ENCODE measurements around the gene SCRN1. TPM values are rescaled to one million over a fixed set of nuclear protein-coding genes. Genes with fewer than 3 reads are reported as not detected.

Gene SCRN1
- total RNA-seq, 4 donors from 2014 or later = 14.4 to 66.5 (median 44.1) TPM

DNA sequence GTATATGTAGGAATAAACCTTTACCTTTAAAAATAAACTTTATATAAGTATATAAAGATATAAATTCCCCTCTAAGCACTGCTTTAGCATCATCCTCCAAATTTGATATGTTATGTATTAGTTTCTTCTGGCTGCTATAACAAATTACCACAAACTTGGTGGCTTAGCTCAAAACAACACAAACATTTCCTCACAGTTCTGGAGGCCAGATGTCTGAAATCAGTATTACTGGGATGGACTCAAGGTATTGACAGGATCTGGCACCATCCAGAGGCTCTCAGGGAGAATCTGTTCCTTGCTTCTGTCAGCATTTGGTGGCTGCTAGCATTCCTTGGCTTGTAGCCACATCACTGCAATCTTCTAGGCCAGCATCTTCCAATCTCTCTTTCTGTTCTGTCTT is 6.7 kb upstream of the SCRN1 start:
- Histone ChIP-seq H3K4me1 (no peaks in the 10 kb centered on the region), H3K9me3 (peaks cover 0 to 3% of the 10 kb centered on the region in 2 donors), H3K4me3 (no peak overlapping the region), H3K27ac (no peak overlapping the region), H3K36me3 (no peaks in the 10 kb centered on the region), H3K27me3 (no peaks in the 10 kb centered on the region)
- intact Hi-C loops (cut with DNase I; ENCODE audit: low total_unique reads) = no loop called here
- TF ChIP-seq, protein P1, sequence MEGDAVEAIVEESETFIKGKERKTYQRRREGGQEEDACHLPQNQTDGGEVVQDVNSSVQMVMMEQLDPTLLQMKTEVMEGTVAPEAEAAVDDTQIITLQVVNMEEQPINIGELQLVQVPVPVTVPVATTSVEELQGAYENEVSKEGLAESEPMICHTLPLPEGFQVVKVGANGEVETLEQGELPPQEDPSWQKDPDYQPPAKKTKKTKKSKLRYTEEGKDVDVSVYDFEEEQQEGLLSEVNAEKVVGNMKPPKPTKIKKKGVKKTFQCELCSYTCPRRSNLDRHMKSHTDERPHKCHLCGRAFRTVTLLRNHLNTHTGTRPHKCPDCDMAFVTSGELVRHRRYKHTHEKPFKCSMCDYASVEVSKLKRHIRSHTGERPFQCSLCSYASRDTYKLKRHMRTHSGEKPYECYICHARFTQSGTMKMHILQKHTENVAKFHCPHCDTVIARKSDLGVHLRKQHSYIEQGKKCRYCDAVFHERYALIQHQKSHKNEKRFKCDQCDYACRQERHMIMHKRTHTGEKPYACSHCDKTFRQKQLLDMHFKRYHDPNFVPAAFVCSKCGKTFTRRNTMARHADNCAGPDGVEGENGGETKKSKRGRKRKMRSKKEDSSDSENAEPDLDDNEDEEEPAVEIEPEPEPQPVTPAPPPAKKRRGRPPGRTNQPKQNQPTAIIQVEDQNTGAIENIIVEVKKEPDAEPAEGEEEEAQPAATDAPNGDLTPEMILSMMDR (IDR thresholded peaks at IDR 0.05) = no peak
- TF ChIP-seq POLR2A (IDR thresholded peaks at IDR 0.05) = no peak
- DNase-seq = no peak

DNA sequence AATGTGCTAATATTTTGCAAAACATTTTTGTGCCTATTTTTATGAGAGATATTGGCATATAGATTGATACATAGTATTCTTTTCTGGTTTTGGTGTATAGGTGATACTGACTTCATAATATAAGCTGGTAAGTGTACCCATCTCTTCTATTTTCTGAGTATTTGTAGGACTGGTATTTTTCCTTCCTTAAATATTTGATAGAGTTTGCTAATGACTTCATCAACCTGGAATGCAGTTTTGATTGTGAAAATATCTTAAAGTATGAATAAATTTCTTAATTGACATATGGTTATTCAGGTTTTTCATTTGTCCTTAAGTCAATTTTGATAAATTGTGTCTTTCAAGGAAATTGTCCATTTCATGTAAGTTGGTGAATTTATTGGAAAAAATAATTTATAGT is 6.1 kb upstream of the SCRN1 start:
- Histone ChIP-seq H3K4me3 (no peak overlapping the region), H3K9me3 (peaks cover 0 to 3% of the 10 kb centered on the region in 2 donors), H3K4me1 (no peaks in the 10 kb centered on the region), H3K27me3 (no peaks in the 10 kb centered on the region), H3K36me3 (no peaks in the 10 kb centered on the region), H3K27ac (no peak overlapping the region)
- DNase-seq = no peak
- TF ChIP-seq POLR2A (IDR thresholded peaks at IDR 0.05) = no peak
- TF ChIP-seq, protein P1 (IDR thresholded peaks at IDR 0.05) = no peak
- intact Hi-C loops (cut with DNase I; ENCODE audit: low total_unique reads) = no loop called here

DNA sequence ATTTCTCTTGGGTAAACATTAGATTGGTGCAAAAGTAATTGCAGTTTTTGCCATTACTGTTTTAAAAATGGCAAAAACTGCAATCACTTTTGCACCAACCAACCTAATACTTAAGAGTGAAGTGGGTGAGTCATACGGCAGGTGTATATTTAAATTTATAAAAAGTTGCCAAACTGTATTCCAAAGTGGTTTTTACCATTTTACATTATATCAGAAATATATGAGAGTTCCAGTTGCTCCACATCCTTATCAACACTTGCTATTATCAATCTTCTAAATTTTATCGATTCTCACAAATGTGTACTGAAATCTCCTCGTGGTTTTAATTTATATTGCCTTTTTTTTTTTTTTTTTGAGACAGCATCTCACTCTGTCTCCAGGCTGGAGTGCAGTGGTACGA is 3.5 kb upstream of the SCRN1 start:
- peaks cover 0 to 3% of the 10 kb centered on the region in 2 donors for H3K9me3 ChIP-seq
- no peaks in the 10 kb centered on the region for H3K4me1 ChIP-seq
- TF ChIP-seq, protein P1 (IDR thresholded peaks at IDR 0.05) = no peak
- TF ChIP-seq POLR2A (IDR thresholded peaks at IDR 0.05) = no peak
- intact Hi-C loops (cut with DNase I; ENCODE audit: low total_unique reads) = no loop called here
- no peak for DNase-seq
- H3K36me3 ChIP-seq = no peaks in the 10 kb centered on the region
- no peak overlapping the region for H3K4me3 ChIP-seq
- H3K27me3 ChIP-seq = no peaks in the 10 kb centered on the region
- no peak overlapping the region for H3K27ac ChIP-seq

DNA sequence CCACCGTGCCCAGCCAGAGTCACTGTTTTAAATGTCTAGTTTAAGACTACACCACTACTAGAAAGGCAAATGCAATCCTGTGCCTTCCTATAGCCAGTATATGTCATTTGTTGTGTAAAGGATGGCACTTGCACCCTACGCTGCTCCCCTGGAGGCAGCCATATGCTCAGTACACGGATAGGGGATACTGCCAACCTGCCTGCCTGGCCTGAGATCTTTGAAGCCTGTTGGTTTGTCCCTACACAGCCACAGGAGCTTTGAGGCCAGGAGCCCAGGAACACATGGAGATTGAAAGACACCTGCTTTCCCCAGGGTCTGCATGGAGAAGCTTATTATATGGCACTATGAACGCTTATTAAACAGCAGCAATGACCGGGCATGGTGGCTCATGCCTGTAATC is 2.3 kb upstream of the SCRN1 start:
- DNase-seq = no peak
- Histone ChIP-seq H3K4me1 (no peaks in the 10 kb centered on the region), H3K4me3 (no peak overlapping the region), H3K27ac (no peak overlapping the region), H3K9me3 (peaks cover 0 to 3% of the 10 kb centered on the region in 2 donors), H3K27me3 (no peaks in the 10 kb centered on the region), H3K36me3 (no peaks in the 10 kb centered on the region)
- intact Hi-C loops (cut with DNase I; ENCODE audit: low total_unique reads) = no loop called here
- TF ChIP-seq POLR2A (IDR thresholded peaks at IDR 0.05) = no peak
- TF ChIP-seq, protein P1 (IDR thresholded peaks at IDR 0.05) = no peak

DNA sequence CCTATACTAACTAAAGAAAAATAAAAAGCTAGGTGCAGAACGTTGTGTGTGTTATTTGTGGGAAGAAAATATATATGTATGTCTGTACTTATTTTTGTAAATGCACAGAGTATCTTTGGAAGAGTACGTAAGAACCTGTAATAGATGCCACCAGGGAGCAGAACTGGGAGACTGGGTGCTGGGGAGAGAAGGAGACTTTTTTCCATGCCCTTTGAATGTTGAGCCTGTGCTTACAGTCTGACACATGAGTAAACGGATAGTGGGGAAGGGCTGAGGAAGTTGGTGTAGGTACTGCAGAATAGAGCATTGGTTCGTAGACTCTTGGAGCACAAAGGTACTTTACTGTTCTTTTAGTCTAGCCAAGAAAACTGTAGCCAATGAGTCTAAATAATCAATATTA is 1.3 kb upstream of the SCRN1 start:
- no peaks in the 10 kb centered on the region for H3K4me1 ChIP-seq
- no peaks in the 10 kb centered on the region for H3K36me3 ChIP-seq
- DNase-seq = no peak
- no peak overlapping the region for H3K27ac ChIP-seq
- TF ChIP-seq, protein P1 (IDR thresholded peaks at IDR 0.05) = no peak
- no peak for TF ChIP-seq POLR2A (IDR thresholded peaks at IDR 0.05)
- peaks cover 0 to 3% of the 10 kb centered on the region in 2 donors for H3K9me3 ChIP-seq
- intact Hi-C loops (cut with DNase I; ENCODE audit: low total_unique reads) = no loop called here
- H3K4me3 ChIP-seq = no peak overlapping the region
- H3K27me3 ChIP-seq = no peaks in the 10 kb centered on the region

Data from uterus (tissue), 4 donors.